Measurements from ENCODE around the gene ARHGAP21.

- TF ChIP-seq CTCF (IDR thresholded peaks at IDR 0.05) (no peak), POLR2AphosphoS5 (IDR thresholded peaks at IDR 0.05) (no peak), EP300 (IDR thresholded peaks at IDR 0.05) (no peak), POLR2A (IDR thresholded peaks at IDR 0.05) (no peak)
Observed at GRCh38 chr10:24727786-24728185, 4.1 kb upstream of the ARHGAP21 start.
